SK-N-MC (cell line): ENCODE data around the gene ACVR1B.

Experiments
- EZH2 ChIP-seq: fragments of 200-600 bp; sonication (generic); IDR thresholded peaks from one replicate; pipeline ENCODE4 v1.6.1; 2017; ENCODE audit warnings: antibody characterized with exemption
- FOXP2 ChIP-seq: optimal IDR thresholded peaks from 2 replicates; pipeline ENCODE3; 2011; ENCODE audit warnings: mild to moderate bottlenecking, moderate library complexity; ENCODE audit not compliant: insufficient read depth; ENCODE audit errors: extremely low read length, control extremely low read depth
- POLR2AphosphoS5 ChIP-seq: IDR thresholded peaks from 2 replicates; pipeline ENCODE4 v1.6.1; 2012; ENCODE audit warnings: mild to moderate bottlenecking, low read depth, low read length, borderline replicate concordance

DNA sequence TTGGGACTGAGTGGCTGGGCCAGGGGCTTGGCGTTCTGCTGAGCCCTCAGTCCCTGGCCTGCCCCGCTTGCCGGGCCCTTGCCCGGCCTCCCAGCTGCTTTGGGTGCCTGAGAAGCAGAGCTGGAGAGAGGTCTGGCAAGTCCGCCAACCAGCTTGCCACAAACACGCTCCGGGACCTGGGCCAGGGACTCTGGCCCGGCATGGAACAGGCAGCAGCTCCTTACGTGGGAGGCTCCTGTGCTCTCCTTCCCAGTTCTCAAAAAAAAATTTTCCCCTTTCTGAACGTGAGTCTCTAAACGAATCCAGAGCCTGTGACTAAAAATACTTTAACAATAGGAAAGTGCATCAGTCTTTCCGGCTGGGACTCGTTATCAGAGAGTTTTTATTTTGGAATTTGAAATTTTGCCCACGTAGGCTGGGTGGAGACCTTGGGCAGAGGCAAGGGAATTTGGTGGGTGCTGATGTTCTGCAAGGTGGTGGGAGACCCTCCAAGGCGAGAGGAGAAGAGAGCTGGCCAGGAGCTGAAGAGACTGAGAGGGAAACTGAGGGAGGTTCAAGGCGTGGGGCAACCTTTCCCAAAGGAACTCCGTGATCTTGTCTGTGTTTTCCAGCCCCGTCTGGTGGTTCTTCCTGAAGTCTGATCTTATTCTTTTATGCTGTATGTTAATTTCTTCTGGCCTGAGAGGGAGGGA lies 92.9 kb downstream of the ACVR1B start:
- TF ChIP-seq POLR2AphosphoS5 = no peak
- TF ChIP-seq EZH2 = no peak
- TF ChIP-seq FOXP2 = no peak
